Right atrium auricular region (tissue), 2 donors: ENCODE measurements around the gene AGAP1. TPM values are rescaled to one million over a fixed set of nuclear protein-coding genes. Genes with fewer than 3 reads are reported as not detected.

Source experiments
- DNase-seq: peaks from one replicate; pipeline ENCODE4 v3.0.0-alpha.2; 2019; ENCODE audit warnings: low spot score
- H3K27ac ChIP-seq, 2 donors: fragments of 200-600 bp; sonication (generic); 1 replicate in 1 of 2; 2 replicates in 1 of 2; pipeline ENCODE4 v1.5.1; 2016 to 2019
- H3K27me3 ChIP-seq, 2 donors: fragments of 200-600 bp; sonication (generic); one replicate each; pipeline versions ENCODE4 v1.5.1 to v1.6.0; 2017 to 2019
- H3K36me3 ChIP-seq: fragments of 200-600 bp; sonication (generic); one replicate; pipeline ENCODE4 v1.5.1; 2016
- H3K4me1 ChIP-seq, 2 donors: fragments of 200-600 bp; sonication (generic); one replicate each; pipeline versions ENCODE4 v1.5.1 to v1.6.0; 2017 to 2019
- H3K4me3 ChIP-seq, 2 donors: fragments of 200-600 bp; sonication (generic); 1 replicate in 1 of 2; 2 replicates in 1 of 2; pipeline ENCODE4 v1.5.1; 2017 to 2019; ENCODE audit warnings: mild to moderate bottlenecking in 1 of 2, moderate library complexity in 1 of 2
- H3K9me3 ChIP-seq, 2 donors: fragments of 200-600 bp; sonication (generic); one replicate each; pipeline ENCODE4 v1.5.1; 2019
- total RNA-seq, 2 donors: library from RNA; depleted of rRNA; stranded (reverse); fragments of >200 nt; gene quantifications; one replicate each; pipeline ENCODE4 v1.1.0, GENCODE V29; 2016
- TF ChIP-seq, protein P1 (sequence below), 2 donors: fragments of 200-600 bp; sonication (generic); IDR thresholded peaks; one replicate each; pipeline ENCODE4 v1.5.1; 2019; ENCODE audit warnings: antibody characterized with exemption in 2 of 2

AGAP1 gene
- total RNA-seq, 2 donors from 2014 or later, result 11.6 to 17.2 TPM

DNA sequence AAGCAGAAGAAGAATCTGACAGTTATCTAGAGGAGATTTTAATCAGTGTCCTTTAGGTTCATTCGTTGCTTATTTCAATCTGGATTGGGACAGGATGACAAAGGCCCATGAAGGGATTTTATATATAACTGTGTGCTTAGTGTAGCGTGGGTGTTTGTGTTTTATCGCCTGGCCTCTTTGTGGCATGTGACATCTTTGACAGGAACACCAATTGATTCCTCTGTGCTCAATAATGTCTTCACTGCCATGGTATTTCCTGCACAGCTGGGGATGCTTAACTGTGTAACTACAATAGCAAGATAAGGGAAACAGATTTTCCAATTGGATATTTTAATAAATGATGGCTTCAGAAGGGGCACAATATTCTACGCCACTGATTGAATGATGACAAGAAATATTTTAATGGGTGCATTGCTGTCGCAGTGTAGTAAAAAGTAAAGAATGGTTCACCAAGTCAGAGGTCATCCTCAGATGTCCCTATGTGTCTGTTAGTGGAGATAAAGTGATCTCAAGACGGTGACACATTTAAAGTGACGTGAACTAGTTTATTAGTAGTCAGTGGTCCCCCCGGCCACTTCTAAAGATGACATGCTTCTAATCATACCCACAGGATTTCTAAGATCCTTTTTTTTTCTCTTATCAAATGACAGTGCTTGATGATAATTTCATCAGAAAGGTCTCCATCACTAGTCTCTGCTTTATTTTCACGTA is 160.4 kb downstream of the AGAP1 start:
- H3K4me1 ChIP-seq, result peaks cover 0 to 21% of the 10 kb centered on the region in 2 donors
- H3K27ac ChIP-seq, result no peak overlapping the region
- H3K9me3 ChIP-seq, result no peaks in the 10 kb centered on the region
- TF ChIP-seq, protein P1, sequence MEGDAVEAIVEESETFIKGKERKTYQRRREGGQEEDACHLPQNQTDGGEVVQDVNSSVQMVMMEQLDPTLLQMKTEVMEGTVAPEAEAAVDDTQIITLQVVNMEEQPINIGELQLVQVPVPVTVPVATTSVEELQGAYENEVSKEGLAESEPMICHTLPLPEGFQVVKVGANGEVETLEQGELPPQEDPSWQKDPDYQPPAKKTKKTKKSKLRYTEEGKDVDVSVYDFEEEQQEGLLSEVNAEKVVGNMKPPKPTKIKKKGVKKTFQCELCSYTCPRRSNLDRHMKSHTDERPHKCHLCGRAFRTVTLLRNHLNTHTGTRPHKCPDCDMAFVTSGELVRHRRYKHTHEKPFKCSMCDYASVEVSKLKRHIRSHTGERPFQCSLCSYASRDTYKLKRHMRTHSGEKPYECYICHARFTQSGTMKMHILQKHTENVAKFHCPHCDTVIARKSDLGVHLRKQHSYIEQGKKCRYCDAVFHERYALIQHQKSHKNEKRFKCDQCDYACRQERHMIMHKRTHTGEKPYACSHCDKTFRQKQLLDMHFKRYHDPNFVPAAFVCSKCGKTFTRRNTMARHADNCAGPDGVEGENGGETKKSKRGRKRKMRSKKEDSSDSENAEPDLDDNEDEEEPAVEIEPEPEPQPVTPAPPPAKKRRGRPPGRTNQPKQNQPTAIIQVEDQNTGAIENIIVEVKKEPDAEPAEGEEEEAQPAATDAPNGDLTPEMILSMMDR (IDR thresholded peaks at IDR 0.05), result no peak
- no peaks in the 10 kb centered on the region for H3K36me3 ChIP-seq
- no peak overlapping the region for H3K4me3 ChIP-seq
- no peaks in the 10 kb centered on the region for H3K27me3 ChIP-seq
- DNase-seq, result no peak

DNA sequence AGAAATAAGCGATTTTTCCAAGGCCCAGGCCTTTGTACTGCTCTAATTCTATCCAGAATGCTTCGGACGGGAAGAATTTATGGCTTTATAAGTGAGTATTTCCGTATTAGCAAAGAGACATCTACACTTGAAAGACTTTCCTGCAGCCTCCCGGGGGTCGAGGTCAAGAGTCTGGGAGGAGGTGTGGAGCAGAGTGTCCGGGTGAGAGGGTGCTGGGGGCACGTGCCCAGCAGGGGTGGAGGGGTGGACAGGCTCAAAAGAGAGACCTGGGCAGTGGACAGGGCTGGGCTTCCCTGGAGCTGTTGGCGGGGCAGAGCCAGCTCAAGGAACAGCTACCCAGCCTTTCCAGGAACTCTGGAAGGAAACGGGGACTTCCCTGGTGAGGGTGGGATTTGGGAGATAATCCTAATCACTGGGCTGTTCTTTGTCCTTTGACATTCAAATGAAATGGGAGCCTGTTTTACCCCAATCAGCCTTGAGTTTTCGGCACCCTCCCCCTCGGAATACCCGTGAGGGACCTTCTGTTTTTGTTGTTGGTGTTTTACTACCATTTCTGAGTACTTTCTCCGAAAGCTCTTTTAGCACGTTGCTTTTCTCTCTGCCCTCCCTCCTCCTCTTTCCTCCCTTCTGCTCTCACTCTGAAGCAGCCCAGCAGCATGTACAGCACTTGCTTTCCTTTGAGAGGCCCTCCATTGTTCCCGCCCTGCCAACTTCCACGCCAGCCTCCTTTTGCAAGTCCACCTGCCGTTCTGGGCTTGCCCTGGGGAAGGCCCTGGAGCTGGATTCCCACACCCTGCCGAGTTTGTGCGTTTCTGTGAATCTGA is 164.7 kb downstream of the AGAP1 start:
- H3K9me3 ChIP-seq, result no peaks in the 10 kb centered on the region
- no peak overlapping the region for H3K4me3 ChIP-seq
- H3K36me3 ChIP-seq, result no peaks in the 10 kb centered on the region
- no peak overlapping the region for H3K27ac ChIP-seq
- H3K4me1 ChIP-seq, result peaks cover 0 to 32% of the 10 kb centered on the region in 2 donors
- H3K27me3 ChIP-seq, result no peaks in the 10 kb centered on the region
- TF ChIP-seq, protein P1 (IDR thresholded peaks at IDR 0.05), result no peak
- no peak for DNase-seq

DNA sequence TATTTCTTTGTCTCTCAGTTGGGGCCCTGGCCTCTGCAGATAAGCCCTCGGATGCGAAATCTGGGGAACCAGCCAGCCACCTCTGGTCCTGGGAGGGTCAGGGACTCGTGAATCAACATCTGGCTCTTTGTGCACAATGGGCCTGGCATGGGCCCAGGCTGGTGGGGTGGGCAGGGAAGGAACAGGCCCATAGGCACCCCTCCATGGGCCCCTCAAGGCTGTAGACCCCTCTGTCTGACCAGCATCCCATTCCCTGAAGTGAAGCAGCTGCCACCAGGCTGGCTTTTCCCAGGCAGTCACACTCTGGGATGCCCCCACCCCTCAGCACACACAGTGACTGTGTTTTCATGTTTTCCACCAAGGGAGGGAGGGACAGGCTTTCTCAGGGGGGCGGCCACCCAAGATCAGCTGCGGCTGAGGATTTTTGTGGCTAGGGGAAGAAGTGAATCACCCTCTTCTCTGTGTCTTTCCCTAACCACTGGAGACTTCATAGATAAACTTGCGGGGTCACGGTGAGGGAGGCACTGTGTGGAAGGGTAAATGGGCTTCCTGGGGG is 166.0 kb downstream of the AGAP1 start:
- H3K4me1 ChIP-seq, result peaks cover 0 to 23% of the 10 kb centered on the region in 2 donors
- no peak overlapping the region for H3K27ac ChIP-seq
- no peaks in the 10 kb centered on the region for H3K27me3 ChIP-seq
- H3K36me3 ChIP-seq, result no peaks in the 10 kb centered on the region
- H3K9me3 ChIP-seq, result no peaks in the 10 kb centered on the region
- TF ChIP-seq, protein P1 (IDR thresholded peaks at IDR 0.05), result no peak
- H3K4me3 ChIP-seq, result no peak overlapping the region
- peak; percentile 71 for DNase-seq

DNA sequence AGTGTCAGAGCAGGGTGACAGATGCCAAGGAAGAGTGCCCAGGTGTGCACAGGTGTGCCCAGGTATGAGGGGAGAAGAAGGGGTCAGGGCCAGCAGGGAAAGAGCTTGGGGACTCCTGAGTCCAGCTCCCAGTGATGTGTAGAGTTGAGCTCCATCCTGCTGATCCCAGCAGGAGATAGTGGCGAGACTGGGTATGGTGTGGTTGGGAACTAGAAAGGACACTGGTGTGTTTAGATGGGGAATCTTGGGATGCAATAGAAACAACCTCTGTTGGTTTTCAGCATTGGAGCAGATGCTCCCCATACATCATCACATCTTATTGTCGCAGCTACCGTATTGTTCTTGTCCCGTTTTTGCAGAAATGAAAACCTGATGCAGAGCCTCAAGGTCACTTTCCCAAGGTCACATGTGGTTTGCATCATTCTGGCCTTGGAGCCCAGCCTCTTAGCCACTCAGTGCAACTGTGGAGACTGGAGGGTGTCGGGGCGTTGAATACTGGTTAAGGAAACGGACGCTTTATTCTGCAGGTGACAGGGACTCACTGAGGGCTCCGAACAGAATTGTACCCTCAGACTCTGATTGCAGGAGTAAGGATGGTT is 166.7 kb downstream of the AGAP1 start:
- H3K36me3 ChIP-seq, result no peaks in the 10 kb centered on the region
- H3K4me1 ChIP-seq, result peaks cover 0 to 25% of the 10 kb centered on the region in 2 donors
- DNase-seq, result no peak

More for the DNA sequence above, 166.7 kb downstream of the AGAP1 start:
- Histone ChIP-seq H3K27me3 (no peaks in the 10 kb centered on the region), H3K27ac (no peak overlapping the region), H3K4me3 (no peak overlapping the region), H3K9me3 (no peaks in the 10 kb centered on the region)
- TF ChIP-seq, protein P1 (IDR thresholded peaks at IDR 0.05), result no peak
